ENCODE data around the gene TDG.
"Not testable (repeated sequence)": the region's sequence is repeated elsewhere in the genome, so short reads cannot be mapped to it uniquely, and the experiment has no call there.

Gene TDG

DNA sequence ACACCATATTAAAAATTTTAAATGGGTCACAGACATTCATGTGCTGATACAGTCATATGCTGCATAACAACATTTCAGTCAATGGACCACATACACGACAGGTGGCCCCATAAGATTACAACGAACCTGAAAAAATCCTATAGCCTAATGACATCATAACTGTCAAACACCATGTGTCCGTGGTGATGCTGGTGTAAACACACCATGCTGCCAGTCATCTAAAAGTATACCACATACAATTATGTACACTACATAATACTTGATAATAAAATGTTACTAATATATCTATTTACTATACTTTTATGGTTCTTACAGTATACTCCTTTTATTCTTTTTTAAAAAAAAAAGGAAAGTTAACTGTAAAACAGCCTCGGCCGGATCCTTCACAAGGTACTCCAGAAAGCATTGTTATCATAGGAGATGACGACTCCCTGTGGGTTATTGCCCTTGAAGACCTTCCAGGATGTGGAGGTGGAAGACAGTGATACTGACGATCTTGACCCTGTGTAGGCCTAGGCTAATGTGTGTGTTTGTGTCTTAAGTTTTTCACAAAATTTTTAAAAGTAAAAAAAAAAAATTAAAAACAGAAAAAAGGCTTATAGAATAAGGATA lies 5.0 kb upstream of the TDG start:
- no peak for DNase-seq (ENCODE audit: low read depth)

DNA sequence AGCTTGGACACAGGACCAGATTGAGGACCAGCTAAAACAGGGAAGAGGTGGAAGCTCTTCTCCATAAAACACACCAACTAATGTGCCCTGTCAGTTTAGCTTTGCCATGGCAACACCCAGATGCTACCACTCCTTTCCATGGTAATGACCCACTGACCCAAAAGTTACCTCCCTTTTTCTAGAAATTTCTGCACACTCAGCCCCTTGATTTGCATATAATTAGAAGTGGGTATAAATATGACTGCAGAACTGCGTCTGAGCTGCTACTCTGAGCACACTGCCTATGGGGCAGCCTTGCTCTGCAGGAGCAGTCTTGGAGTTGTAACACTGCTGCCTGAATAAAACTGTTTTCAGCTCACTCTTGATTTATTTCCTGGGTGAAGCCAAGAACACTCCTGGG lies 3.2 kb upstream of the TDG start:
- no peak for DNase-seq (ENCODE audit: low read depth)

DNA sequence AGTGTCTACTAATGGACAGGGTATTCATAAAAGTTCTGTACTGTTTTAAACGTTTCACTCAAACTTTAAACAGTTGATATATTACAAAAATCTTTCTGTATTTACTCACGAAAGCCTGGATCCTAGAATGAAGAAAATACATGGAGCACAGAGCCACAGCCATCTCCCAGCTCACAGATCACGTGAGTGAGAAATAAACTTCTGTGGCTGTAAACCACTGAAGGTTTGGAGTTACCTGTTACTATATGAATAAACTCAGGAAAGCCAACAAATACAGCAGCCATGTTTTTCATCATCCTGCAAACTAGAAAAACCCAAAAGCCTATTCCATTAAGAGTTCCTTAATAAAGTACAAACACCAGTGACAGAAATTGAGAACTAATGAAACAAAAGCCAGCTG lies 867 bp upstream of the TDG start:
- no peak for DNase-seq (ENCODE audit: low read depth)

DNA sequence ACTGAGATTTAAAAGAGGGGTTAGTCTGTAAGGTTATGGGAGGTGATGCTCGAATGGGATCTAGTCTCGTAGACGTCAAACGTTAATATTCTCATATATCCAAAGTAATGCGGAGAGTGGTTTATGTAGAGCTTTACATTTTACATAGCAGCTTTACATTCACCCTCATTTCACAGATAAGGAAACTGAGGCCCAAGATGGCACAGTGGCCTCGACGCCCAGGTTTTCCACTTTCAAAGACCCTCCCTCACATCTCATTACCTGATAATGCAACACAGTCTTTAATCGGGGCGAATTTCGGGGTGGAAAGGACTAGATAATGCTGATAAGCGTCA lies 450 bp upstream of the TDG start:
- no peak for DNase-seq (ENCODE audit: low read depth)

DNA sequence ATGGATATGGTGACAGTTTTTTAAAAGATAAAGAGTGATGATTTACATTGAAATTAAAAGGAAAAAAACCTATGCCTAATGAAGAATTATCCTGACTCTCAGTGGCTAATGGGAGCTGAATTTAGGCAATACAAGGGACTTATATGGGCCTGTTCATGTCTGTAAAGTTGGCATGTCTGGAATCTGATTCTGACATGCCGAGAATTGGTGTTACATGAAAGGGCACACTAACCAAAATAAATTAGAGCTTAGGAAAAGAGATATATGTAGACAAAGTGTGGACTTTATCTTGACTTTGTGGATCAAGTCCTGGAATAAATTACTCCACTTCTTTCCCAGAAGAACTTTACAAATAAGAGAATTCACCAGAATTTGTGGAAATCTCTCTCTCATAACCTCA lies 1.1 kb downstream of the TDG start:
- no peak for DNase-seq (ENCODE audit: low read depth)

DNA sequence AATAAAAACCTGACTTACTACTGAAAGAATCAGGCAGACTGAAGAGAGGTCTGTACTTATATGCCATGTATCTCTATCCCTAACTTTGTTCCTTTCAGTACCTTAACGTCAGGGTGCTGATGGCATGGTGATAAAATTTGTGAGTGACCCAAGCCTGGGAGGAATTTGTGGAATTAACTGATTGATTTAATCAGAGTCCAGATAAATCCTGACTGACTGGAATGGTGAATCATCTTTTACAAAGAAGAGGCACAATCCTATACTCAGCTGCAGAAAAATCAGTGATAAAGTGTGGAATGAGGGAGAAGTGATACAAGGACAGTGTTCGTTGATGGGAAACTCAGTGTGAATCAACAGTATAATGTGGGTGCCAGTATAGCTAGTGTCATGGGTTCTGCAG lies 3.7 kb downstream of the TDG start:
- DNase-seq (ENCODE audit: low read depth): no peak

DNA sequence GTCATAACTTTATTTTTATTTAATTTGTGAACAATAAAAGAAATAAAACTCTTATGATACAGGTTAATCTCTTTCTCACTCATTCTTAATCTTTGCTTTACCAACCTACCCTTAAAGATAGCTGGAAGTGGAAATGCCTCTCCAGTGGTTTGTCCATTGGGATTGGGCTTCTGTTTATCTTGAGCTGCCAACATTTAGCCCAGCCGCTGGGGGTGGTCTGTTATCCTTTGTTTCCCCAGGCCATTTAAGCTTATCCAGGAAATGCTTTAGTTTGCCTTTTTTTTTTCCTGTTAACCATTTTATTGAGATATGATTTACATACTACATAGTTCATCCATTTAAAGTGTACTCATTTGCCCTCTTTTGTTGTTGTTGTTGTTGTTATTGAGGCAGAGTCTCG lies 8.2 kb downstream of the TDG start:
- DNase-seq (ENCODE audit: low read depth): no peak

DNA sequence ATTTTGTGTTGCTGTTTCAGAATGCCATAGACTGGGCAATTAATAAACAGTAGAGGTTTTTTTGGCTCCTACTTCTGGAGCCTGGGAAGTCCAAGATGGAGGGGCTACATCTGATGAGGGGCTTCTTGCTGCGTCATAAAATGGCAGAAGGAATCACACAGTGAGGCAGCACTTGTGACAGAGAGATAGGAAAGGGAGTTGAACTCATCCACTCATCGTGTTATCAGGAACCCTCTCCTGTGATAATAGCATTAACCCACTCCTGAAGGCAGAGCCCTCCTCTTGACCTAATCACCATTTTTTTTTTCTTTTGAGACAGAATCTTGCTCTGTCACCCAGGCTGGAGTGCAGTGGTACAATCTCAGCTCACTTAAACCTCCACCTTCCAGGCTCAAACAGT lies 9.7 kb downstream of the TDG start:
- no peak for DNase-seq (ENCODE audit: low read depth)

DNA sequence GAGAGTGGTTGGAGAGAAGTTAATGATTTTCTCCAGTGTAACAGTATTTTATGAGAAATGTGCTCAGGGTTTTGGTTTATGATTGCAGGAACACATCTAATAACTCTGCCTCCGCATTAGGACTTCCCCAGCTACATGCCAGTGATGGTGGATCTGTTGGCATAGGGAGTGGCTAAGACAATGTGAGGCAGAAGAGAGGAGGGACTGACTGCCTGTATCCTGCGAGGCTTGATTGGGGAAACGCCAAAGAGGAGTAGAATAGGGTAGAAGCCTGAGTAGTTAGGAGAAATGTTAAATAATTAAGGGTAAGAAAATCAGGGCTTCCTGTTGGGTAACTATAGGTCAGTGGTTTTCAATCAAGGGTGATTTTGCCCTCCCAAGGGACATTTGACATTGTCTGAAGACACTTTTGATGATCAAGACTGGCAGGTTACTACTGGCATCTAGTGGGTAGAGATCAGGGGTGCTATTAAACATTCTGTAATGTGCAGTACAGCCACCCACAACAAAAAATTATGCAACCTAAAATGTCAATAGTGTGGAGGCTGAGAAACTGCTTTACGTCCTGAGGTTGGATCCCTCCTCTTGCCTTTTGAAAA lies 12.8 kb downstream of the TDG start:
- DNase-seq (ENCODE audit: low read depth): no peak

DNA sequence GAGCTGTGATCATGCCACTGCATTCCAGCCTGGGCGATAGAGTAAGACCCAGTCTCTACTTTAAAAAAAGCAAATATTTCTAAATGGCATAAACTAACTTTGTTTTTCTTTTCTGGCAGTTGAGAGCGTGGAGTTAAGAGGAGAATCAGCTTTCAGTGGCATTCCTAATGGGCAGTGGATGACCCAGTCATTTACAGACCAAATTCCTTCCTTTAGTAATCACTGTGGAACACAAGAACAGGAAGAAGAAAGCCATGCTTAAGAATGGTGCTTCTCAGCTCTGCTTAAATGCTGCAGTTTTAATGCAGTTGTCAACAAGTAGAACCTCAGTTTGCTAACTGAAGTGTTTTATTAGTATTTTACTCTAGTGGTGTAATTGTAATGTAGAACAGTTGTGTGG lies 21.2 kb downstream of the TDG start:
- DNase-seq (ENCODE audit: low read depth): no peak

DNA sequence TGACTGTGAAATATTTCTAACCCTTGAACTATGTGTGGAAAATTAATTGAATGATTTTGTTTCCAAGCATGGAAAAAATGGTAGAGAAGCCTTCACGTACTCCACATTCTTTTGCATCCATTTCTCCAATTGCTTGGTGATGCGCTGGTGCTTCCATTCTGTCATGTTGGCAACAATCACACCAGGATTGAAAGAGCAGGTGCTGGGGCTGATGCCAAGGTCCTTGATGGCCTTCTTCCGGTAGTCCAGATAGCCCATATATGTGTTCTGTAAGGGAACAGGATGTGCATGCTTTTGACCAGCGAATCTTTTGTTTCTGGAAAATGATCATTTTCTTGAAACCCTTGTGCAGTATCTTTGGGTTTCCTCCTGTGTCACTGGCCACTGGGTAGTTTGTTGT lies 28.6 kb downstream of the TDG start:
- no peak for DNase-seq (ENCODE audit: low read depth)

DNA sequence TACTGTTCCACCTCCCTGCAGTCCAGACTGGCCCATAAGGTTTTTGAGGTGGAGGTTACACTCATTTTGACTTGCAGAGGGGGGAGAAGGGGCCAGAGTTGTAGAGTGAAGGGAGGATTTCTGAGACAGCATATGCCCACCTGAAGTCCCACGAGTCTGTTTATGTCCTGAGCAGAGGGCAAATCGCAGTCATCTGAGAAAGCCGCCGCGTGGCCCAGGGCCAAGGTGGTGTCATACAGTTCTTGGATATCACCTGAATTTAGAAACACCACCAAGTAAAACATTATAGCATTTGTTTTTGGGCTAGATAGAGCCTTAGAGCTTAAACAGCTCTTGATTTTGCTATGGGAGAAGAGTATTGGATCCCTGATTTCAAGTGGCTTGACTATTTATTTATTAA lies 30.9 kb downstream of the TDG start:
- DNase-seq (ENCODE audit: low read depth): no peak

DNA sequence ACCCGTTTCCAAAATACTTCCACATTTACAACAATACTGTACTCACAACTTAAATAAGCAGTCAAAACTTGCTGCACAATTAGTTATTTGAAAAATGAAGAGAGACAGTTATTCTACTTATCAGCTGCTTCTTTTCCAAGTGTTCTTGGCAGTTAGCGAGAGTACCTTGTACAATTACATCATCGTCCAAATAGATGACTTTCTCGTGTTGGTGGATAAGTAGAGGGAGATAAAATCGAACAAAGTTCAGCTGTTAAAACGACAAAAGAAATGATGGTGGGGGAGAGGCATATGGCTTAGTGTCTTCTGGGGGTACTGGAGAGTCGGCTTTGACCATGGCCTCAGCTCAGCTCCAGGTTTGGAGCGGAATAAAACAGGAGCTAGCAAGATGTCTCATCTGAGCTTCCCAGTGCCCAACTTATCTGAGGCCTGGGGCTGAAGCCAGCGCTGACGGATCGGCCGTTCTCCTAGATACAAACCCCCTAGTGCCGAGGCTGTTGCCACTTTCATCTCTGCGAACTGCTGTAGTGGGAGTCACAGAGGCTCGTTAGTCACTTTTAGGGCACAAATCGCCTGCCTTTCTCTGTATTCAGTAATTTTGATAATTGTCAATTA lies 31.7 kb downstream of the TDG start:
- DNase-seq (ENCODE audit: low read depth): no peak

DNA sequence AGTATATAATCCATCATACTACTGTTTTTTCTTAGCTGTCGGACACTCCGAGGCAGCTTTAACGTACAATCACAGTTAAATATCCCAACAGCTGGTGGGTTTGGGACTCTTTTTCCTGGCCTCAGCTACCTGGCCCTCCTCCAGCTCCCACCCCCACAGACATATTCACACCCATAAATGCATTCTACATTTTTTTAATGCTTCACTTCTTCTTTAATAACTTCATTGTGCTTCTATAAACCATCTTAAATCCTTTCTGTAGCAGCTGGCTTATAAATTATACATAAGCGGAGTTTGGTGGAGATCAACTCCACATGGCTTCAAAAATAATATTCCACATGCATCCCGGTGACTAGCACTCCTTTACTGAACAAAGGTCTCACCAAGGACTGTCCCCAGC lies 33.3 kb downstream of the TDG start:
- no peak for DNase-seq (ENCODE audit: low read depth)

DNA sequence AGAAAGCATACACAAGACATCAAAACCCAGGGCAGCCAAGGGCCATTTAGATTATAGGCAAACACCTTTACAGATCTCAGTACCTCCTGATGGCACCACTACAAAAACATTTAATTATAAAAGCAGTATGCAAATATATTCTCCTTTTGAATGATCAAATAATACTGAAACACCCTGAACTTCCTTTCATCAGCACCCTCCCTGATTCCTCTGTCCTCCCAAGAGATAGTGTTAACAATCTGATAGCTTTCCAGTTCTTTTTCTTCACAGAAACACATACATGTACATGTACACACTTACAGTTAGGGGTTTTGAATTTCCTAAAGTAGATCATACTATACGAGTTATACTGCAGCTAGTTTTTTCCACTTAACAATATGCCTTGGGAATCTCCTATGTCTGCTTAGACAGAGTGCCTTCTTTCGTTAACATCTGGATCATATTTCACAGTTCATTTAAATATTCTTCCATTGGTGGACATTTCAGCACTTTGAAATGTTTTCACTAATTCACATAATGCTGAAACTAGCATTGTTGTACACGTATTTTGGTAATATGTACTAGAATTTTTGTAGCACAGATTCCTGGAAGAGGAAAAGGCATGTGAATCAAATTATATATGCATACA lies 35.2 kb downstream of the TDG start:
- no peak for DNase-seq (ENCODE audit: low read depth)

DNA sequence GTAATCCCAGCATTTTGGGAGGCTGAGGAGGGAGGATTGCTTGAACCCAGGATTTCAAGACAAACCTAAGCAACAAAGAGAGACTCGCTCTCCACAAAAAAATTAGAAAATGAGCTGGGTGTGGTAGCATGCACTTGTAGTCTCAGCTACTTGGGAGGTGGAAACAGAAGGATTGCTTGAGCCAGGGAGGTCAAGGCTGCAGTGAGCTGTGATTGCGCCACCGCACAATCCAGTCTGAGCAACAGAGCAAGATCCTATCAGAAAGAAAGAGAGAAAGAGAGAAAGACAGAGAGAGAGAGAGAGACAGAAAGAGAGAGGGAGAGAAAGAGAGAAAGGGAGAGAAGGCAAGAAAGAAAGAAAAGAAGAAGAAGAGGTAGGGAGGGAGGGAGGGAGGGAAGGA lies 37.0 kb downstream of the TDG start:
- DNase-seq (ENCODE audit: low read depth): no peak

DNA sequence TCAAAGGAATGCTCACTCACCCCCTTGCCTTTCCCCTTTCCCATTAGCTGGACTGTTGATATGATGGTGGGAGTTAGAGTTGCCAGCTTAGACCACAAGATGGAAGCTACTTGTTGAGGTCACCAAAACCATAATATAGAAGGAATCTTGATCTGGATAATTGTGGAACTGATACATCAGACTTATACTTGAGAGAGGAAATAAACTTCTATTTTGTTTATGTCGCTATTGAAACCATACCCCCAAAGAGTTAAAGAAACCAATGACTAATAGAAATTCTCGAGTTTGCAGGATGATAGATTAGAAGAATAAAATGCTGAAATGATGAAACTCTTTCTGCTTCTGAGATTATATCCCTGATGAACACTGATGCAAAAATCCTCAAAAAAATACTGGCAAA lies 37.9 kb downstream of the TDG start:
- no peak for DNase-seq (ENCODE audit: low read depth)

DNA sequence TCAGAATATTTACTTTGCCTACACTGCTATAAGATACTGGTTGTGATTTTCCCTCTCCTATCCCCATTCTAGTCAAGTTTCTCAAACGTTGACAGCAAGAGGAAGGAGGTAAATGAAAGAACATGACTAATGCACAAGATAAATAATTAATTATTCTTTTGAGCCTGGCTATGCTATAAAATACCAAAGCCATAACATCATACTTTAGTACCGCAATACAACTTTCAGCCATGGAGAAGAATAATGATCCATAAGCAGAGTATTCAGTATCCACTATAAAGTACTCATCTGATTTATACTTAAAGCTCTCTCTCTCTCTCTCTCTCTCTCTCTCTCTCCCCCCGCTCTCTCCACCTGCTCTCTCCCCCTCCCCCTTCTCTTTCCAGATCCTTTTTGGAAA lies 41.3 kb downstream of the TDG start:
- DNase-seq (ENCODE audit: low read depth): no peak

DNA sequence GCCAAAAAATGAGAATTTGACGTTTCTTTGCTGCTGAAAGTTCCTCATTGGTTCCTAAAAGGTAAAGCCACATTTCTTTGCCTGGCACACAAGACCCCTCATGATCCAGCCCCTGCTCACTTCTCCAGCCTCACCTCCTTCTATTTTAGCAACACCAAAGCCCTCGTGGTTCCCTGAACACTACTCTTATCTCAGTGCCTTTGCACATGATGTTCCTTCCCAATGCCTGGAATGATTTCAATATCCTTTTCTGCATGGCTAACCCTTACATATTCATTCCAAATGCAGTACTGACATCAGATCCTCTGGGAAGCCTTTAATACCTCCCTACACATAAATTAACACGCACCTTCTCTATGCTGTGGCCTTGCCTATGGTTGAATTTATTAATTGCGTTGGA lies 44.4 kb downstream of the TDG start:
- no peak for DNase-seq (ENCODE audit: low read depth)

DNA sequence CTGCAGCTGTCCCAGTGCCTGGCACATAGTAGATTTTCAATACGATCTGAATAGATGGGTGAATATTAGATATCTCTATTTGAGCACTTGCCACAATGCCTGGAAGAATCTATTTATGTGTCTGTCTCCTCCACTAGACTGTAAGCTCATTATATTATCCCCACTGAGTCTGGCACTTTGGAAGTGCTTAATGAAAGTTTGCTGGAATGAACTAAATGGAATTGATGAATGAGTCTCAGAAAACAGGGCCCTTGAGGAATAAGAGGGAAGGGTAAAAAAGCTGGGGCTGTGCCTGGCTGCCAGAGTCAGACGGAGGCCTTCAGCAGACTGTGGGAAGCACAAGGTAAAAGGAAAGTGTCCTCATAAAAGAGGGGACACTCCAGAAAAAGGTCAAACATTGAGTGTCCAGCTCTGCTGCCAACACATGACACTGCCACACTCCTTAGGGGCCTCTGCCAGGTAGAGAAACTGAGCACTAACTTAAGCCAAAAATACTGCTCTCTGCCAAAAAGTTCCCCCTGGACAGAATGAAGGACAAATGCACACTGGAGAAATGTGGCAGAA lies 45.0 kb downstream of the TDG start:
- DNase-seq (ENCODE audit: low read depth): no peak

DNA sequence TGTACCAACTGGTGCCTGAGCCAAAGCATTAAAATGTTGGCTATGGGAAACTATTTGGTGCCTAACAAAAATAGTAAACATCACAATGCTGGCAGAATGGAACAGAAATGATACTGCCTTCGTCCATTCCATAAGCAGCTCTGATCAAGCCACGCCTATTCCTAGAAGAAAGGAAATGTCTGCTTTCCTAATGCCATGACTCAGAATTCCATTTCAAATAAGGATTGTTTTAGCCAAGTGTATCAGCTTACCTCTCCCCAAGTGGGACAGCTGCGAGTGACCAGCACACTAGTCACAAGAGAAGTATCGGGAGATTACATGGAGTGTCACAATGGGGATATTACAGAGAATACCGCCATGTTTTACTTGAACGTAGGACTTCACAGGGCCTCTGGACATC lies 45.6 kb downstream of the TDG start:
- no peak for DNase-seq (ENCODE audit: low read depth)

DNA sequence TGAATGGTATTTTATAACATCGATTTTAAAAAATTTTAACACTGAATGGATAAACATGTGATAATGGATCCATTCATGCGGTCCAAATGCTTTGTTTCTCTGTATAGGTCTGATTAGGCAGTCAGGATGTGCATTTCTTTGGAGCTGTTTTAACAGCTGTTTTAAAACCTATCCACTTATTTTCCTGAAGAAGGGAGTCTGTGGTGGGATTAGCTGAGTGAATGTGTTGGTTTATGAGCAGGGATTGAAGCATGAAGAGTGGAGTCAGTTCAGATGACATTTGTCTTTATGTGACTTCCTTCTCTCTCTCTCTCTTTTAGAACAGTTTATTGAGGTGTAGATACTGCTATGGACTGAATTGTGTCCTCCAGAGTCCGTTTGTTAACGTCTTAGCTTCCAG lies 46.7 kb downstream of the TDG start:
- DNase-seq (ENCODE audit: low read depth): no peak

DNA sequence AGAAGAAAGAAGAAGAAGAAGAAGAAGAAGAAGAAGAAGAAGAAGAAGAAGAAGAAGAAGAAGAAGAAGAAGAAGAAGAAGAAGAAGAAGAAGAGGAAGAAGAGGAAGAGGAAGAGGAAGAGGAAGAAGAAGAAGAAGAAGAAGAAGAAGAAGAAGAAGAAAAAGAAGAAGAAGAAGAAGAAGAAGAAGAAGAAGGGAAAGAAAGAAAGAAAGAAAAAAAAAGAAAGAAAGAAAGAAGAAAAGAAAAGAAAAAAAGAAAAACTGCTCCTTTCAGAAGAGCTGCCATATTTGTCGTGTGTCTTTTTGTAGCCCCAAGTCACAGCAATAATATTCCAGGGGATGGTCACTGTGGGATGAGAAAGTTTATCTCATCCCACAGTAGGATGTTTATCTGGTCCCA lies 56.2 kb downstream of the TDG start:
- DNase-seq (ENCODE audit: low read depth): not testable (repeated sequence)

DNA sequence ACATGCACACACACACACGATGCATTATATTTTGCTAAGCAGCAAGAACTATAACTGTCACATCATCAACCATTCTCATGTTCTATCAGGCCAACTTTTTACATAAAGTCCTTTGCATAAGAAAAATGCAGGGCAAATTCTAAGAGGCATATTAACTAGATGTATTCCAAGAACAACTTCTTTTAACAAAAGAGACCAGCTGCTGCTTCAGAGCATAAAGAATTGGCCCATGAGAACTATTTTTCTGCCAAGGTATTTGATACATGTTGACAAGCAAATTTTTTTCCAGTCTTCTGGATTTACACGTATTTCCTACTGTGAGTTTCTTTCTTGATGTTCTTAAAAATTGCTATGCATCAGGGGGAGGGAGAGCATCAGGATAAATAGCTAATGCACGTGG lies 57.1 kb downstream of the TDG start:
- DNase-seq (ENCODE audit: low read depth): no peak

Measured in T-helper 22 cell (primary cell).